ENCODE measurements around the gene VKORC1L1. TPM values are rescaled to one million over a fixed set of nuclear protein-coding genes. Genes with fewer than 3 reads are reported as not detected.
A peak's percentile ranks its signal among the peaks of the same experiment; 100 is the strongest.
"Not testable (repeated sequence)": the region's sequence is repeated elsewhere in the genome, so short reads cannot be mapped to it uniquely, and the experiment has no call there.

The VKORC1L1 gene
- total RNA-seq, 1 donor from 2014 or later = 22.2 TPM

DNA sequence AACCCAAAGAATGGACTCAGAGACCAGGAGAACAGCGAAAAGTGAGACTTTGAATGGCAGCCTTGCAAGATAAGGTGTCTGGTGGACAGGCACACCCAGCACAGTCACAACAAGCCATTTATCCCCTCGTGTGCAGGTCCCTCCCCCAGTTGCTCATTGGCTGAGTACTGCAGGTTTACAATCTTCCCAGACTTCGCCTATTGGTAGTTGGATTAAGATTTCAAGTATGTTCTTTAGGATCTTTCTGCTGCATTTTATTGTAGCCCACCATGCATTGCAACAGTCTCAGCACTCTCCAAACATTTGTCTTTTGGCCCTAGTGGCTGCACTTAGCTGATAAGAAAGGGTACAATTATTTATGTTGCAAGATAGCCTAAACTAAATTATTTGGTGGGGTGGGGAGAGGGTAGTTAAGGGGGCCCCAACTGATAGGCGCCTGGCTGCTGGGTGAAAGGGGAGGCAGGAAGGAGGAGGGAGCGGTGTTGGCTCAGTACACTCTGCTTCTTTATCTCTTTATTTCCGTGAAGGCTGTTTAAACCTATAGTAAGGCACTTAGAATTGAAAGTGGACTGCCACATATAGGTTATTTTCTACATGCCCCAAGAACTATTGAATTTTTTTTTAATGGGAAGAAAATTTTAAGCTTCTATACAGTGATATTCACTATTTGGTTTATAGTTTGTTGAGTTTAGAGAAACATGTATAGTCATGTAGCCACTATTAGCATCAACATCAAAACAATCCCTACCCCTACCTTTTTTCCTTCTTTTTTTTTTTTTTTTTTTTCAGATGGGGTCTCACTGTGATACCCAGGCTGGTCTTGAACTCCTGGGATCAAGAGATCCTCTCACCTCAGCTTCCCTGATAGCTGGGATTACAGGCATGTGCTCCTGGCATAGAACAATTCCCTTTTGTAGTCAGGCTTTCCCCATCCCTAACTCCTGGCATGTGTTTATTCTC is 54.9 kb downstream of the VKORC1L1 start:
- DNase-seq (ENCODE audit: extremely low read depth, low read depth, low spot score) = no peak

GRCh38 chr7:65931685-65932084 is 58.8 kb downstream of the VKORC1L1 start:
- DNase-seq (ENCODE audit: extremely low read depth, low read depth, low spot score) = no peak

- no peak for DNase-seq (ENCODE audit: extremely low read depth, low read depth, low spot score)
Observed at GRCh38 chr7:65937296-65937695, 64.4 kb downstream of the VKORC1L1 start.

- DNase-seq (ENCODE audit: extremely low read depth, low read depth, low spot score) = no peak
Observed at GRCh38 chr7:65938336-65938895, 65.5 kb downstream of the VKORC1L1 start.

DNA sequence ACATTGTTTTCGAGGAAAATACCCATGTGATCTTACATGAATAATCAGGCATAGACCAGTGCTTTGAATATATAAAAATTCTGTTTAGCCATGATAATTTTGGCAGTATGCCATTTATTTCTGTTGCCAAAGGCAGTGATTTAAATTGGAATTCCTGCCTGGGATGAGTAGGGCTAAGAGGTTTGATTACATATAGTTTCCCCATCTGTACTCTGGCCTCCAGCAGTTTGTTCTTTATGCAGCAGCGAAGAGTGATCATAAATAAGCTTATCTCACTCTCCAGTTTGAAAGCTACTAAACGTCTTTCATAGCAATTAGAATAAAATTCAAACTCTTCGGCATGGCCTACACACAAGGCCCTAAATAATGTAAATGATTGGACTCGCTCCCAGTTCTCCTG is 72.9 kb downstream of the VKORC1L1 start:
- not testable (repeated sequence) for DNase-seq (ENCODE audit: extremely low read depth, low read depth, low spot score)

DNA sequence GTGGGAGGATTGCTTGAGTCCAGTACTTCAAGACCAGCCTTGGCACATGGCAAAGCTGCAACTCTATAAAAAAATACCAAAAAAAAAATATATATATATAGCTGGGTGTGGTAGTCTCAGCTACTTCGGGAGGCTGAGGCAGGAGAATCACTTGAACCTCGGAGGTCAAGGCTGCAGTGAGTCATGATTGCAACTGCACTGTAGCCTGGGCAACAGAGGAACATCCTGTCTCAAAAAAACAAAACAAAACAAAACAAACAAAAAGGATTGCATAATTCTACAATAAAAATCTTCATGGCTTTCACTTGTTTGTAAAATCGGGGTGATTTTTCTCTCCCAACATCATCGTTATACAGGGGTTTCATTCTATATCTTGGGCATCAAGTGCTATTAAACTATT is 74.0 kb downstream of the VKORC1L1 start:
- peak; percentile 16 for DNase-seq (ENCODE audit: extremely low read depth, low read depth, low spot score)

GRCh38 chr7:65951837-65952578 is 79.1 kb downstream of the VKORC1L1 start:
- no peak for DNase-seq (ENCODE audit: extremely low read depth, low read depth, low spot score)

GRCh38 chr7:65953001-65953720 is 80.3 kb downstream of the VKORC1L1 start:
- no peak for DNase-seq (ENCODE audit: extremely low read depth, low read depth, low spot score)

GRCh38 chr7:65953890-65954450 is 81.1 kb downstream of the VKORC1L1 start:
- no peak for DNase-seq (ENCODE audit: extremely low read depth, low read depth, low spot score)

GRCh38 chr7:65955718-65956117 is 82.8 kb downstream of the VKORC1L1 start:
- DNase-seq (ENCODE audit: extremely low read depth, low read depth, low spot score) = no peak

DNA sequence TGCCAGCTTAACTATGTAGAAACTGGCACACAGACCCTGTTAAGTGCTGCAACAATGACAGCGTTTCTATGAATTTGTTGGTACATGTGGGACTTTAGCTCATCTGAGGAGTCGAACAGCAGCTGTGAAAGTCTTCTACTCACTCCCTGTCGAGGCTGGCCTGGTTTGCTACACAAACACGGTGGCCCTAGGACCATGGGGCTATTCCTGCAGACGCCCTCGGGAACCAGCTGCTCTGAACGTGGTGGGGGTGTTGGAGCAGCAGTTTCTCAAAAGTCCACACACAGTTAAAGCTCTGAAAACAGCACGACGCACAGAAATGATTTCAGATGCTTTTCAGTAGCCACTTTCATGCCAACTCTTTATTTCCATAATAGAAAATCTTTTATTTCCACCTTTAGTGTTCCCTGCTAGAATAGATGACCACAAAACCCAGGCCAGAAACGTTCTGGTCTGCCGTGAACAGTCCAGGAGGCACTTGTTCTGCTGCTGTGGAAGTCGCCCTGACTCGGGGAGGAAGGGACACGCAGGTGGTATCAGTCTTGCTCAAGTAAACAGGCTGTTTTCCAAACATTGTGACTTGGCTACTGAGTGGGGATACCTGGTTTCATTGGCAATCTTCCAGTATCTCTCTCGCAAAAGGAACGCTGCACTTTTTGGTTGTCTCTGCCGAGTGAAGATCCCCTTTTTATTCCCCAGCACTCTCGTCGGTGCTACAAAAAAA is 87.6 kb downstream of the VKORC1L1 start:
- DNase-seq (ENCODE audit: extremely low read depth, low read depth, low spot score) = no peak

GRCh38 chr7:65962033-65962432 is 89.2 kb downstream of the VKORC1L1 start:
- no peak for DNase-seq (ENCODE audit: extremely low read depth, low read depth, low spot score)

DNA sequence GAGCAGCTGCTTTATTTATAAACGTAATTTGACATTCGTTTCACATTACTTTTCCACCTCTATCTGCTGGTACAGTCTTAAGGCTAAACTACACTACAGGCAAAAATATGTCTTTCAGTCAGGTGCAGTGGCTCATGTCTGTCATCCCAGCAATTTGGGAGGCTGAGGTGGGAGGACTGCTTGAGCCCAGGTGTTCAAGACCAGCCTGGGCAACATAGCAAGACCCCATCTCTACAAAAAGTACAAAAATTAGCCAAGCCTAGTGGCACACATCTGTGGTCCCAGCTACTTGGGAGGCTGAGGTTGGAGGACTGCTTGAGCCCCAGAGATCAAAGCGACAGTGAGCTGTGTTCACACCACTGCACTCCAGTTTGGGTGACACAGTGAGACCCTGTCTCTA is 91.8 kb downstream of the VKORC1L1 start:
- DNase-seq (ENCODE audit: extremely low read depth, low read depth, low spot score) = not testable (repeated sequence)

GRCh38 chr7:65966146-65966545 is 93.3 kb downstream of the VKORC1L1 start:
- no peak for DNase-seq (ENCODE audit: extremely low read depth, low read depth, low spot score)

- no peak for DNase-seq (ENCODE audit: extremely low read depth, low read depth, low spot score)
Observed at GRCh38 chr7:65967361-65968155, 94.7 kb downstream of the VKORC1L1 start.

GRCh38 chr7:65968256-65969185 is 95.6 kb downstream of the VKORC1L1 start:
- DNase-seq (ENCODE audit: extremely low read depth, low read depth, low spot score) = no peak

DNA sequence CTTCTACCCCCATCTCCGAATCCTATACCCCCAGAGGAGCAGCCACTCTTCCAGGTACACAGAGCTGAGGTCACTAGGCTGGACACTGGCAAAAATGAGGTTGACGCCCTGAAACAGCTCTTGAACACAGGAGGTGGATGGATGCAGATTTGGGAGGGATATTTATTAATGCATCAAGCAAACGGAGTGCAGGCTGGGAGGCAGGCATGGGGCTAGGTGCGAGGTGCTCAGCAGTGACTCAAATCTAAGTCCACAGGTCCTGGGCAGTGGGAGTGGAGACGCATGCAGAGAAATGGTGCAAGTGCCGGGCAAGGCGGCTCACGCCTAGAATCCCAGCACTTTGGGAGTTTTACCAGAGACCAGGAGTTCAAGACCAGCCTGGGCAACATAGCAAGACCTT is 98.1 kb downstream of the VKORC1L1 start:
- no peak for DNase-seq (ENCODE audit: extremely low read depth, low read depth, low spot score)

DNA sequence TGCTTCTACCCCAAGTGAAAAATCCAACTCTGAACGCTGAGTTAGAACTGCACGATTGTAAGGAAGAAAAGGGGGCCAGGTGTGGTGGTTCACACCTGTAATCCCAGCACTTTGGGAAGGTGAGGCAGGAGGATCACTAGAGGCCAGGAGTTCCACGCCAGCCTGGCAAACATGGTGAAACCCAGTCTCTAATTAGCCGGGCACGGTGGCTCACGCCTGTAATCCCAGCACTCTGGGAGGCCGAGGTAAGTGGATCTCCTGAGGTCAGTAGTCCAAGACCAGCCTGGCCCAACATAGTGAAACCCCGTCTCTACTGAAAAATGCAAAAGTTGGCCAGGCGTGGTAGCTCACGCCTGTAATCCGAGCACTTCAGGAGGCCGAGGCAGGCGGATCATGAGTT is 100.1 kb downstream of the VKORC1L1 start:
- DNase-seq (ENCODE audit: extremely low read depth, low read depth, low spot score) = no peak

Measured in glomerular endothelial cell (primary cell).